ENCODE data around the gene MYOF.
A peak's percentile ranks its signal among the peaks of the same experiment; 100 is the strongest.
"Not testable (repeated sequence)": the region's sequence is repeated elsewhere in the genome, so short reads cannot be mapped to it uniquely, and the experiment has no call there.

MYOF gene

GRCh38 chr10:93420944-93421825 is 60.9 kb downstream of the MYOF start:
- no peak for DNase-seq

GRCh38 chr10:93420091-93420490 is 62.0 kb downstream of the MYOF start:
- DNase-seq = no peak

GRCh38 chr10:93419016-93419415 is 63.1 kb downstream of the MYOF start:
- not testable (repeated sequence) for DNase-seq

- DNase-seq = no peak
These were observed 64.2 kb downstream of the MYOF start for GRCh38 chr10:93417921-93418320.

- DNase-seq = no peak
These were observed 64.9 kb downstream of the MYOF start for GRCh38 chr10:93417266-93417665.

- DNase-seq = no peak
These were observed 65.3 kb downstream of the MYOF start for GRCh38 chr10:93416824-93417223.

GRCh38 chr10:93415693-93416092 is 66.4 kb downstream of the MYOF start:
- no peak for DNase-seq

- DNase-seq = no peak
These were observed 68.9 kb downstream of the MYOF start for GRCh38 chr10:93413252-93413689.

- DNase-seq = no peak
These were observed 69.3 kb downstream of the MYOF start for GRCh38 chr10:93412801-93413200.

GRCh38 chr10:93410697-93411348 is 71.3 kb downstream of the MYOF start:
- no peak for DNase-seq

GRCh38 chr10:93408783-93409182 is 73.4 kb downstream of the MYOF start:
- DNase-seq = no peak

GRCh38 chr10:93406364-93407145 is 75.6 kb downstream of the MYOF start:
- no peak for DNase-seq

GRCh38 chr10:93404048-93404354 is 78.1 kb downstream of the MYOF start:
- DNase-seq = no peak

GRCh38 chr10:93403152-93404047 is 78.7 kb downstream of the MYOF start:
- DNase-seq = no peak

GRCh38 chr10:93402192-93402591 is 79.9 kb downstream of the MYOF start:
- peak; percentile 39 for DNase-seq

- no peak for DNase-seq
These were observed 83.6 kb downstream of the MYOF start for GRCh38 chr10:93398528-93398927.

- no peak for DNase-seq
These were observed 85.1 kb downstream of the MYOF start for GRCh38 chr10:93397020-93397419.

- DNase-seq = no peak
These were observed 88.9 kb downstream of the MYOF start for GRCh38 chr10:93393211-93393610.

GRCh38 chr10:93392121-93392520 is 90.0 kb downstream of the MYOF start:
- peak; percentile 34 for DNase-seq

GRCh38 chr10:93390306-93391090 is 91.6 kb downstream of the MYOF start:
- DNase-seq = peak; percentile 48

- peak; percentile 87 for DNase-seq
These were observed 95.3 kb downstream of the MYOF start for GRCh38 chr10:93386631-93387369.
